ENCODE results near the gene SLC1A1. TPM values are rescaled to one million over a fixed set of nuclear protein-coding genes. Genes with fewer than 3 reads are reported as not detected.

The SLC1A1 gene
- total RNA-seq, 1 experiment from 2014 or later: 71.6 TPM

GRCh38 chr9:4566806-4567205 lies 76.5 kb downstream of the SLC1A1 start:
- CTCF ChIA-PET: interaction anchor here (0.6 kb wide), 1 partner anchor 456 kb away, joined by 3 read pairs; no protein-coding TSS in a partner anchor
- no peak overlapping the region for H3K27ac Mint-ChIP-seq (ENCODE audit: unreplicated experiment)
- no TSS peak for BruUV-seq (replicated peaks)
- TF ChIP-seq CTCF (IDR thresholded peaks at IDR 0.05; ENCODE audit: unreplicated experiment): no peak
- H3K27me3 Mint-ChIP-seq (ENCODE audit: unreplicated experiment): no peaks in the 10 kb centered on the region
- intact Hi-C loops (cut with micrococcal nuclease; ENCODE audit: unreplicated experiment): no loop called here
- no peak overlapping the region for H3K4me3 Mint-ChIP-seq (ENCODE audit: low read depth, unreplicated experiment)
- no peaks in the 10 kb centered on the region for H3K9me3 Mint-ChIP-seq (ENCODE audit: low read depth, unreplicated experiment)
- no peak for DNase-seq
- H3K36me3 Mint-ChIP-seq (ENCODE audit: insufficient read depth, unreplicated experiment): peaks cover 37% of the 10 kb centered on the region
- no peaks in the 10 kb centered on the region for H3K4me1 Mint-ChIP-seq (ENCODE audit: low read depth, unreplicated experiment)

- BruUV-seq (replicated peaks): no TSS peak
- Mint-ChIP-seq H3K9me3 (ENCODE audit: low read depth, unreplicated experiment) (no peaks in the 10 kb centered on the region), H3K4me3 (ENCODE audit: low read depth, unreplicated experiment) (no peak overlapping the region), H3K4me1 (ENCODE audit: low read depth, unreplicated experiment) (no peaks in the 10 kb centered on the region), H3K27ac (ENCODE audit: unreplicated experiment) (no peak overlapping the region), H3K36me3 (ENCODE audit: insufficient read depth, unreplicated experiment) (peaks cover 43% of the 10 kb centered on the region), H3K27me3 (ENCODE audit: unreplicated experiment) (no peaks in the 10 kb centered on the region)
- TF ChIP-seq CTCF (IDR thresholded peaks at IDR 0.05; ENCODE audit: unreplicated experiment): no peak
- CTCF ChIA-PET: interaction anchor here (1.0 kb wide), 1 partner anchor 25 kb away, joined by 3 read pairs; no protein-coding TSS in a partner anchor
- no peak for DNase-seq
- intact Hi-C loops (cut with micrococcal nuclease; ENCODE audit: unreplicated experiment): no loop called here
Observed at GRCh38 chr9:4567601-4568000, 77.3 kb downstream of the SLC1A1 start.

- Mint-ChIP-seq H3K4me1 (ENCODE audit: low read depth, unreplicated experiment) (no peaks in the 10 kb centered on the region), H3K27ac (ENCODE audit: unreplicated experiment) (no peak overlapping the region), H3K27me3 (ENCODE audit: unreplicated experiment) (no peaks in the 10 kb centered on the region), H3K36me3 (ENCODE audit: insufficient read depth, unreplicated experiment) (peaks cover 35% of the 10 kb centered on the region), H3K4me3 (ENCODE audit: low read depth, unreplicated experiment) (no peak overlapping the region), H3K9me3 (ENCODE audit: low read depth, unreplicated experiment) (no peaks in the 10 kb centered on the region)
- no TSS peak for BruUV-seq (replicated peaks)
- DNase-seq: no peak
- TF ChIP-seq CTCF (IDR thresholded peaks at IDR 0.05; ENCODE audit: unreplicated experiment): no peak
- intact Hi-C loops (cut with micrococcal nuclease; ENCODE audit: unreplicated experiment): no loop called here
- CTCF ChIA-PET: no interaction called here
Observed at GRCh38 chr9:4569101-4569500, 78.8 kb downstream of the SLC1A1 start.

- intact Hi-C loops (cut with micrococcal nuclease; ENCODE audit: unreplicated experiment): no loop called here
- BruUV-seq (replicated peaks): no TSS peak
- Mint-ChIP-seq H3K4me3 (ENCODE audit: low read depth, unreplicated experiment) (no peak overlapping the region), H3K27ac (ENCODE audit: unreplicated experiment) (no peak overlapping the region), H3K27me3 (ENCODE audit: unreplicated experiment) (no peaks in the 10 kb centered on the region), H3K4me1 (ENCODE audit: low read depth, unreplicated experiment) (no peaks in the 10 kb centered on the region), H3K9me3 (ENCODE audit: low read depth, unreplicated experiment) (no peaks in the 10 kb centered on the region), H3K36me3 (ENCODE audit: insufficient read depth, unreplicated experiment) (peaks cover 26% of the 10 kb centered on the region)
- no peak for TF ChIP-seq CTCF (IDR thresholded peaks at IDR 0.05; ENCODE audit: unreplicated experiment)
- CTCF ChIA-PET: no interaction called here
- DNase-seq: no peak
Observed at GRCh38 chr9:4572184-4572826, 82.0 kb downstream of the SLC1A1 start.
